HCT116 (cell line): ENCODE results near the gene KRT38. TPM values are rescaled to one million over a fixed set of nuclear protein-coding genes. Genes with fewer than 3 reads are reported as not detected.

Experiments
- ATAC-seq: fragments of 200-7000 bp; cut with Tn5 transposase; 2 replicates; pipeline ENCODE4 v1.9.1; 2020; ENCODE audit warnings: mild to moderate bottlenecking, moderate library complexity
- BruUV-seq: library from RNA; stranded (reverse); fragments of 400-500 nt; replicated peaks from 2 replicates; lab custom pipeline; 2021; lab: Mats Ljungman, UMichigan
- CTCF ChIA-PET: fragments of 300-600 bp; sonication (Branson Sonifier 250); formaldehyde crosslinking; loops from one replicate; lab custom pipeline; 2021; ENCODE audit warnings: antibody characterized with exemption; lab: Charles Lee
- POLR2A ChIA-PET: fragments of 300-600, 350-600 bp; sonication (Branson Sonifier 250); formaldehyde crosslinking; loops from one replicate; lab custom pipeline; 2021; ENCODE audit warnings: antibody characterized with exemption; lab: Charles Lee
- RAD21 ChIA-PET, 2 experiments: fragments of 300-600 bp; sonication (Branson Sonifier 250); formaldehyde crosslinking; loops; one replicate each; lab custom pipeline; 2023; ENCODE audit warnings: low total read pairs in 2 of 2; ENCODE audit not compliant: uncharacterized antibody in 2 of 2, unreplicated experiment in 2 of 2, low non-redundant PET in 1 of 2; lab: Charles Lee
- DNase-seq: peaks from one replicate; pipeline ENCODE4 v3.0.0-alpha.2; 2010; ENCODE audit warnings: low read depth, low spot score
- H2AFZ ChIP-seq: fragments of 200-600 bp; shearing (Covaris generic), sonication (generic); 2 replicates; pipeline ENCODE4 v1.6.1; 2017; ENCODE audit warnings: low read depth, mixed run types, mixed read lengths, antibody characterized with exemption, low read length; ENCODE audit not compliant: poor library complexity, severe bottlenecking
- H3K27ac ChIP-seq: 2 replicates; pipeline ENCODE4 v1.5.1; 2012; ENCODE audit warnings: low read depth, low read length
- H3K27me3 ChIP-seq: fragments of 200-600 bp; sonication (generic); 2 replicates; pipeline ENCODE4 v1.6.1; 2016; ENCODE audit warnings: mixed run types, low read length, mixed read lengths; ENCODE audit not compliant: insufficient read depth
- H3K36me3 ChIP-seq, 2 experiments: fragments of 200-500 bp in 1 of 2; fragments of 200-600 bp in 1 of 2; sonication (Bioruptor generic) in 1 of 2; sonication (generic) in 1 of 2; 2 replicates each; pipeline versions ENCODE4 v1.5.1 to v1.6.1; 2014 to 2016; ENCODE audit warnings: low read length in 2 of 2, inconsistent platforms in 1 of 2, mixed read lengths in 1 of 2, mixed run types in 1 of 2; ENCODE audit not compliant: insufficient read depth in 2 of 2, control insufficient read depth in 1 of 2
- H3K4me1 ChIP-seq, 2 experiments: fragments of 200-600 bp in 1 of 2; sonication (generic) in 1 of 2; 2 replicates each; pipeline versions ENCODE4 v1.5.1 to v1.6.1; 2012 to 2017; ENCODE audit warnings: low read length in 2 of 2, inconsistent platforms in 1 of 2, mild to moderate bottlenecking in 1 of 2, mixed read lengths in 1 of 2, mixed run types in 1 of 2, moderate library complexity in 1 of 2; ENCODE audit not compliant: insufficient read depth in 2 of 2, control insufficient read depth in 1 of 2
- H3K4me2 ChIP-seq: fragments of 200-600 bp; sonication (generic); 2 replicates; pipeline ENCODE4 v1.6.1; 2017; ENCODE audit warnings: mixed run types, low read length, mixed read lengths
- H3K4me3 ChIP-seq, 2 experiments: fragments of 200-600 bp in 1 of 2; sonication (generic) in 1 of 2; replicated peaks in 1 of 2; 2 replicates each; pipeline ENCODE4 v1.5.1; 2011 to 2016; ENCODE audit warnings: low read length in 2 of 2, control low read depth in 1 of 2, low read depth in 1 of 2, mild to moderate bottlenecking in 1 of 2, mixed read lengths in 1 of 2, mixed run types in 1 of 2
- H3K79me2 ChIP-seq: fragments of 200-600 bp; sonication (generic); 2 replicates; pipeline ENCODE4 v1.6.1; 2017; ENCODE audit warnings: mild to moderate bottlenecking, mixed run types, low read length, moderate library complexity, mixed read lengths; ENCODE audit not compliant: insufficient read depth
- H3K9ac ChIP-seq: fragments of 200-600 bp; sonication (generic); 2 replicates; pipeline ENCODE4 v1.6.1; 2016; ENCODE audit warnings: low read length, mixed read lengths
- H3K9me2 ChIP-seq: fragments of 200-600 bp; sonication (generic), shearing (Covaris generic); 2 replicates; pipeline ENCODE4 v1.6.1; 2017; ENCODE audit warnings: mixed run types, mild to moderate bottlenecking, moderate library complexity; ENCODE audit not compliant: insufficient read depth
- H3K9me3 ChIP-seq, 2 experiments: fragments of 200-500 bp in 1 of 2; fragments of 200-600 bp in 1 of 2; sonication (Bioruptor generic) in 1 of 2; sonication (generic) in 1 of 2; 2 replicates each; pipeline ENCODE4 v1.6.1; 2014 to 2017; ENCODE audit warnings: low read length in 2 of 2, mixed read lengths in 2 of 2, inconsistent platforms in 1 of 2, low read depth in 1 of 2, mild to moderate bottlenecking in 1 of 2, mixed run types in 1 of 2, moderate library complexity in 1 of 2; ENCODE audit not compliant: control insufficient read depth in 1 of 2, insufficient read depth in 1 of 2
- H4K20me1 ChIP-seq: fragments of 200-600 bp; sonication (generic), shearing (Covaris generic); 2 replicates; pipeline ENCODE4 v1.6.1; 2017; ENCODE audit warnings: mixed run types, mild to moderate bottlenecking, moderate library complexity; ENCODE audit not compliant: insufficient read depth
- ATF3 ChIP-seq: IDR thresholded peaks from 2 replicates; pipeline ENCODE4 v1.6.1; 2012
- CBX3 ChIP-seq: IDR thresholded peaks from 2 replicates; pipeline ENCODE4 v1.6.1; 2012; ENCODE audit warnings: low read depth
- CEBPB ChIP-seq: IDR thresholded peaks from 2 replicates; pipeline ENCODE4 v1.6.1; 2012; ENCODE audit warnings: low read depth
- EGR1 ChIP-seq: IDR thresholded peaks from 2 replicates; pipeline ENCODE4 v1.6.1; 2012; ENCODE audit warnings: low read depth
- ELF1 ChIP-seq: IDR thresholded peaks from 2 replicates; pipeline ENCODE4 v1.6.1; 2012; ENCODE audit warnings: low read depth, borderline replicate concordance
- FOSL1 ChIP-seq: IDR thresholded peaks from 2 replicates; pipeline ENCODE4 v1.6.1; 2012; ENCODE audit warnings: low read depth
- JUND ChIP-seq: IDR thresholded peaks from 2 replicates; pipeline ENCODE4 v1.6.1; 2012
- POLR2A ChIP-seq: IDR thresholded peaks from 2 replicates; pipeline ENCODE4 v1.7.0; 2011; ENCODE audit warnings: borderline replicate concordance; ENCODE audit not compliant: insufficient read depth, insufficient read length; ENCODE audit errors: extremely low read depth
- SIN3A ChIP-seq: IDR thresholded peaks from 2 replicates; pipeline ENCODE4 v1.6.1; 2012; ENCODE audit warnings: low read depth
- SP1 ChIP-seq: IDR thresholded peaks from 2 replicates; pipeline ENCODE4 v1.6.1; 2012; ENCODE audit warnings: low read depth
- intact Hi-C: fragments of 100-400 bp; cut with micrococcal nuclease; formaldehyde crosslinking; loops from 2 replicates; pipeline ENCODE4 v1.10.0; 2022
- total RNA-seq: library from RNA; stranded (reverse); gene quantifications from one replicate; pipeline ENCODE4 v1.2.1, GENCODE V29; 2021; ENCODE audit not compliant: unreplicated experiment

KRT38 gene
- total RNA-seq, 1 experiment from 2014 or later = not detected

DNA sequence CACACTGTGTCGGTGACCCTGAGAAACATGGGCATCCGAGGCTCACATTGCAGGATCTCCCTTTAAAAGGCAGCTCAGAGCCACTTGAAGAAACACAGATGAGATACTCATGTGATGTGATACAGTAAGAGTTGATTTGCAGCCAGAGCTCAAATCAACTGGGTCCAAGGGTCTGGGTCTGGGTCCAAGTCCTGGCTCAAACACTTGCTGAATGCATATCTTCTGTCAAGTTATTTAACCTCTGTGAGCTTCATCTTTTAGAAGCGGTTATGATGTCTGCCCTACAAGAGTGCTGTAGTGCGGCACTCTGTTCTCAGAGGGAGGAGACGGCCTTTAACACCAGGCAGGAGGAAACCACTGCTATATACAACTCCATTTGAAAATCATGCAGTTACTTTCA is 6.4 kb downstream of the KRT38 start:
- TF ChIP-seq ELF1 (no peak), SIN3A (no peak), SP1 (no peak)

GRCh38 chr17:41434005-41434404 is 6.8 kb downstream of the KRT38 start:
- Histone ChIP-seq H3K27ac (no peak overlapping the region), H3K27me3 (no peaks in the 10 kb centered on the region), H3K36me3 (no peaks in the 10 kb centered on the region), H3K9ac (no peak overlapping the region), H3K9me3 (no peaks in the 10 kb centered on the region), H2AFZ (no peak overlapping the region), H4K20me1 (no peaks in the 10 kb centered on the region), H3K4me2 (no peak overlapping the region), H3K4me3 (no peak overlapping the region), H3K4me1 (peaks cover 1 to 2% of the 10 kb centered on the region in 2 experiments), H3K79me2 (no peaks in the 10 kb centered on the region), H3K9me2 (no peaks in the 10 kb centered on the region)
- intact Hi-C loops = no loop called here
- POLR2A ChIA-PET = no interaction called here
- DNase-seq = no peak
- CTCF ChIA-PET = interaction anchor here (1.2 kb wide), 1 partner anchor 16 kb away, joined by 4 read pairs; no protein-coding TSS in a partner anchor
- no peak for ATAC-seq
- no peak for TF ChIP-seq POLR2A
- no peak for TF ChIP-seq EGR1
- TF ChIP-seq CBX3 = no peak
- TF ChIP-seq CEBPB = no peak
- no peak for TF ChIP-seq ATF3
- TF ChIP-seq SP1 = no peak
- no peak for TF ChIP-seq FOSL1
- TF ChIP-seq JUND = no peak
- BruUV-seq = no TSS peak
- RAD21 ChIA-PET = no interaction called here

More for the DNA sequence above, 6.4 kb downstream of the KRT38 start:
- Histone ChIP-seq H3K79me2 (no peaks in the 10 kb centered on the region), H2AFZ (no peak overlapping the region), H3K4me1 (no peaks in the 10 kb centered on the region; a peak in 1 of 4 replicates), H3K27me3 (no peaks in the 10 kb centered on the region), H3K36me3 (no peaks in the 10 kb centered on the region), H3K9me3 (no peaks in the 10 kb centered on the region), H3K9me2 (no peaks in the 10 kb centered on the region), H3K4me3 (no peak overlapping the region), H3K9ac (no peak overlapping the region), H3K27ac (no peak overlapping the region), H4K20me1 (no peaks in the 10 kb centered on the region), H3K4me2 (no peak overlapping the region)
- intact Hi-C loops = no loop called here
- ChIA-PET RAD21 (no interaction called here), CTCF (interaction anchor here (1.2 kb wide), 1 partner anchor 16 kb away, joined by 4 read pairs; no protein-coding TSS in a partner anchor), POLR2A (no interaction called here)
- ATAC-seq (no peak), DNase-seq (no peak)
- no TSS peak for BruUV-seq
